GM13977 (cell line): ENCODE measurements around the gene IFNL2.
"Not testable (repeated sequence)": the region's sequence is repeated elsewhere in the genome, so short reads cannot be mapped to it uniquely, and the experiment has no call there.

Experiments used
- DNase-seq: peaks from one replicate; pipeline ENCODE4 v3.0.0; 2012; ENCODE audit warnings: low spot score
- CTCF ChIP-seq: IDR thresholded peaks from 2 replicates; pipeline ENCODE4 v1.5.1; 2012; ENCODE audit warnings: mild to moderate bottlenecking, control low read depth; ENCODE audit not compliant: insufficient read depth; ENCODE audit errors: extremely low read depth, missing control alignments
- in situ Hi-C: fragments of 300-500 bp; cut with MboI; formaldehyde crosslinking; loops from one replicate; pipeline ENCODE4 v1.12.0; 2022; ENCODE audit warnings: low sequenced_read_pairs, low pct_unique_long_range_greater_than_20kb, mixed read lengths, inconsistent platforms; ENCODE audit not compliant: unreplicated experiment

IFNL2 gene

GRCh38 chr19:39268085-39268484 lies at the start of gene IFNL2:
IFNL2 (plus strand) TSS chr19:39268396; CDS start chr19:39268569, 173 bp downstream.
- in situ Hi-C loops, DNase-seq: not testable (repeated sequence)

- DNase-seq, in situ Hi-C loops: not testable (repeated sequence)
Observed at GRCh38 chr19:39219108-39219507, 49.1 kb upstream of the IFNL2 start.

GRCh38 chr19:39223703-39224279 lies 44.4 kb upstream of the IFNL2 start:
- TF ChIP-seq CTCF: no peak
- DNase-seq: peak; percentile 42
- in situ Hi-C loops: no loop called here

- DNase-seq: no peak
- TF ChIP-seq CTCF: no peak
- in situ Hi-C loops: no loop called here
Observed at GRCh38 chr19:39224910-39225309, 43.3 kb upstream of the IFNL2 start.

GRCh38 chr19:39230096-39230764 lies 38.0 kb upstream of the IFNL2 start:
- TF ChIP-seq CTCF: no peak
- no peak for DNase-seq
- in situ Hi-C loops: no loop called here

- in situ Hi-C loops: no loop called here
- TF ChIP-seq CTCF: no peak
- no peak for DNase-seq
Observed at GRCh38 chr19:39232708-39233107, 35.5 kb upstream of the IFNL2 start.

GRCh38 chr19:39236527-39236926 lies 31.7 kb upstream of the IFNL2 start:
- DNase-seq: no peak
- TF ChIP-seq CTCF: no peak
- in situ Hi-C loops: no loop called here
